NCI-H748 (cell line): ENCODE data around the gene DIAPH2.

ENCODE experiments used
- DNase-seq: peaks from one replicate; lab custom pipeline; 2025; ENCODE audit not compliant: unreplicated experiment; lab: John Stamatoyannopoulos, UW

DIAPH2 gene

DNA sequence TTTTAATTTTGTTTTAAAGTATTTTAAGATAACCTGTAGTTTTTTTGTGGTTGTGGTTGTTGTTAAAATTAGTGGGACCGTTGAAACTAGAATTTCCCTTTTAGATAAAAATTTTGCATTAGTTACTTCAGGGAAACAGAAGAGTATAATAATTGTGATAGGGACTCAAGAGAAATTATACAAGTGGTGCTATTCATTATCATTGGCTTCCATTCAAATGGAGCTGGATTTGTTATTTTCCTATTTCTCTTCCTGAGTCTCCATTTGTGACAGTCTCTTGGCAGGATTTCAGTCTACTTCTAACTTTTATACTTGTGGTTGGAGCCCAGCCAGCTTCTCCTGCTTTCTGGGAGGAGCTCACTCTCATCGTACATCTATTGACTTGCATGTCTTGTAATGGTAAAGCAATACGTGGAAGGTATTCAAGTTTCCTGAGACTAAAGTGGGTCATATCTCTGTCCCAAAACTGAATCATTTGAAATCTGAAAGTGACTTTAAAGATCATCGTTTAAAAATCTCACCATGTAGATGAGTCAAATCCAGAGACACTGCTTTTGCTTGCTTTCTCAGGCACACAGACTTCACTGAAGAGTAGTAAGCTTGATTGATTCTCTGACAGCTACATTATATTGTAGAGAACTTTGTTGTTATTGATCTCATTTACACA lies 354.9 kb downstream of the DIAPH2 start:
- no peak for DNase-seq

DNA sequence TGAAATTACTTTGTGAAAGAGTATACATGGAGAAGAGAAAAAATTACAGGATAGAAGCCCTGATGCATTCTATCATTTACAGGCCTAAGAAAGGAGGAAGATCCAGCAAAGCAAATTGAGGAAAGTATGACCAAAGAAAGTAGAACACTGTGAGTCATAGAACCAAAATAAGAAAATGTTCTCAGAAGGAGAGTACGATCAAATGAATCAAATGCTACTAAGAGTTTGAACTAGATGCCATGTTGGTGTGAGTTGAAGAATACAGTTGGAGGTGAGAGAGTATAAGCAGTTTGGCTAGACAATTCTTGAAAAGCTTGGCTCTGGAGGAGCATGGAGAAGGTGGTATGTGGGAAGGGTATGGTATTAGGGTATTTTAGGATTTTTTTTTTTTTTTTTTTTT lies 360.8 kb downstream of the DIAPH2 start:
- no peak for DNase-seq

DNA sequence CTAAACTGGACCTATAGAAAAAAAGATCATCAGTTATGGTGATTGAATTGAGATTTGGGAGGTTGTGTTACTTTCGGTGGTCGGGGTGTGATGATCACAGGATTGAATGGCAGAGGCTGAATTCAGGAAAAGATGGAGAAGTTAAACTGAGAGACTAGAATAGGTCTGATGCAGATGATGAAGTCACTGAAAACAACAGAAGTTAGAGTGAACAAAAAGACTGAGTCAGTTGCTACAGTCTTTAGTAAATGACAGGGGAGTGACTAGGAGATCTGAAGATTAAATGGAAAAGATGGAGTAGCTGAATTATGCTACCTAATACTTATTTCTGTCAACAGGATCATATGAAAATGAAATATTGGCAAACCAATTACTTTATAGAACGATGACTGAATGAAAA lies 362.2 kb downstream of the DIAPH2 start:
- no peak for DNase-seq

DNA sequence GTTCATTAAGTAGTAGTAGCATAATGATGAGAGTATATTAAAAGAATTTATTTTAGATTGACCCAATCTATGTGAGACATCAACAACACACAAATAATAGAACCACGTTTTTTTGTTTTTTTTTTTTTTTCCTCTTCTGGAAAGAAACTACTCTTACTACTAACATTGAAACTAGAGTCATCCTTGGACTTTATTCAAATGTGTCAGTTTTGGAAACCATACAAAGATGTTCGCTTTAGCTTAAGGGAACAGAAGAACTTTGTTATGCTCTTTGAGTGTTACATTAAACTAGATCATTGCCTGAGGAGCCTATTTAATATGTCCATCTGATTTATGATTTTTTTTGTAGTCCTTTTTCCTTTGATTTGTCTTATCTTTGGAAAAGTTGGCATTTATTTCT lies 365.8 kb downstream of the DIAPH2 start:
- DNase-seq, result no peak

DNA sequence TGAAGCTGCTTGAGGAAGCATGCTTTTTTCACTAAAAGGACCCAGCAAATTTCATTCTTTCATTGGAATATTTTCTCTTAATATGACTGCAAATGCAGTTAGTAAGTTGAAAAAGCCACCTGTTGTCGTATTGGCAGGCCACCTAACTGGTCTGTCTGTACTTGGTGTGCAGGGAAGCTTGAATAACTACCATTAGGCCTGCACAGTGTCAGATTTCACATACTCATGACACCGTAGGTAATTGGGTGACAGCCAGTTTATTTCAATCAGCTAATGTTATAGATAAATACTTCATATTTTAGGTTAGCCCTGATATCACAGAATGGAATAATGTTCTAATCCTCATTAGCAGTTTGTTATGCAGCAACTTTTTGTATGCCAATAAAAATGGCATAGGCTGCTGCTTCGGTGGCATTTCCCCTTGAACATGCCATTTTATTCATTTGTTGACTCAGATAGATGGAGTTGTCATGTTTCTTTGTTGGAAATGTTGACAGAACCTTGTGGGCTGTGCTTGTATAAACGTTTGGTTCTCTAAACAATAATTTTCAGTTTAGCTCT lies 372.8 kb downstream of the DIAPH2 start:
- peak; percentile 82 for DNase-seq

DNA sequence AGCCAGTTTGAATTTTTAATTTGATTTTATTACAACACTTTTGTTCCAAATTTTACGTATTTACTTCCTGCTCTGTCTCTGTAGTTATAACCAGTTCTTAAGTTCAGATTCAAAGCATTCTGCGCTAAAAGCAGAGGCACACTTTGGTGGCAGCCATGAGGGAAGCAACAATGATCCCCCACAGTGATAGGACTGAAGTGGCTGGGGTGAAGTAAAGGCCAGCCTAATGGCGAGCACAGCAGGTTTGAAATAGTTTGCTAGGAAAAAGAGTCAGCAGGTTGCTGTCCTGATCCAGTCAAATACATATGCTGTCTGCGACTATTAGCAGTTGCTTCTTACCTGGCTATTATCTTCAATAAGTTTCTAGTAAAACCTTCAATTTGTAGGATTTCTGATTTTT lies 375.4 kb downstream of the DIAPH2 start:
- DNase-seq, result no peak

DNA sequence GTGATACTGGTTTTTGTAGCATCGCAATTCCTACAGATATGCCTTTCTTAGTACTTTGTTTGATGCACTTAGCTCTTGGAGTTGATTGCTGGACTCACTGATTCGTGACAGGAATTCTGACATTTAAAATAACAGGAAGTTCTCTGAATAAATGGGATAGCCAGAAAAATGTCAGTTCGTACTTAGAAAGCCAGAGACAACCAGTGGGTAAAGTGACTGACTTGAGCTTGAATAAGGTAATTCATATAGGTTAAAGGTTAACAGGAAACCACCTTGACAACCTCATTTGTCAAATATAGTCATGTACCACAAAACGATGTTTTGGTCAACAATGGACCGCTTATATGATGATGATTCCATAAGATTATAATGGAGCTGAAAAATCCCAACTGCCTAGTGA lies 380.4 kb downstream of the DIAPH2 start:
- DNase-seq, result no peak

DNA sequence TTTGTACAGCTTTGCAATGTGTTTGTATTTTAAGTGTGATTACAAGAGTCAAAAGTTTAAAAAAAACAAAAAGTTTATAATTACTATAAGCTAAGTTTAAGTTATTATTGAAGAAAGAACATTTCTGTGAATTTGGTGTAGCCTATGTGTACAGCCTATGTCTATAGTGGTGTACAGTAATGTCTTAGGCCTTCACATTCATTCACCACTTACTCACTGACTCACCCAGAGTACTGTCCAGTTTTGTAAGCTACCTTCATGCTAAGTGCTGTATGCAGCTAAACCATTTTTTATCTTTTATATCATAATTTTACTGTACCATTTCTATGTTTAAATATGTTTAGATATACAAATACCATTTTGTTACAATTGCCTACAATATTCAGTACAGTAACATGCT lies 381.3 kb downstream of the DIAPH2 start:
- DNase-seq, result no peak

DNA sequence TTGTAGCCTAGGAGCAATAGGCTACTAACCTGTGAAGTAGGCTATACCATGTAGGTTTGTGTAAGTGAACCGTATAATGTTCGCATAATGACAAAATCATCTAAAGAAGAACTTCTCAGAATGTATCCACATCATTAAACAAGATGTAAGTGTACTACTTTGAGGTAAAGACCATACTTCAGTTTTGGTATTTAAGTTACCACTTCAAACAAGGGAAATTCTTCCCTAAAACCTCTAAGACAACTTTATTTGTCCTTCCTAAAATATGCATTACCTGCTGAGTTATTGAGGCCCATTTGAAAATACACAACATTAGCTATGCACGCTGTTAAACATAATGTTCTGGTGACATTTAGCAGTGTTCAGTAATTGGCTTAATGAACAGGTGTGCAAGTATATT lies 381.7 kb downstream of the DIAPH2 start:
- DNase-seq, result no peak

DNA sequence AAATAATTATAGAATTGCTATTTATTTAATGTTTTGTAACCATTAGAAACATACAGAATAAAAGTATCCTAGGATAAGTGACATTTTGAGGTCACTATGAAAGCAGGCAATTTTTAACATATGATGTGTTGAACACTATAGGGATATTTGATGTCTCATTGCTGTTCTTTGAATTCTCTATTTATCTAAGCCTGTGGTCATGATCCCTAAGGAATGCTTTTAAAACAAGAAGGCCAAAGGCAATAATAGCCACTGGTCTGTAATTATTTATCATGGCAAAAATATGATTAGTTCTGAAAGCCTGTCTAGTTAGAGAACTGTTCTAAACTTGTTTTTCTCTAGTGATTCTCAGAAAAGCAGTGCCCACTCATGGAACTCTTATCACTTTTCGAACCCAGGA lies 385.7 kb downstream of the DIAPH2 start:
- DNase-seq, result no peak

DNA sequence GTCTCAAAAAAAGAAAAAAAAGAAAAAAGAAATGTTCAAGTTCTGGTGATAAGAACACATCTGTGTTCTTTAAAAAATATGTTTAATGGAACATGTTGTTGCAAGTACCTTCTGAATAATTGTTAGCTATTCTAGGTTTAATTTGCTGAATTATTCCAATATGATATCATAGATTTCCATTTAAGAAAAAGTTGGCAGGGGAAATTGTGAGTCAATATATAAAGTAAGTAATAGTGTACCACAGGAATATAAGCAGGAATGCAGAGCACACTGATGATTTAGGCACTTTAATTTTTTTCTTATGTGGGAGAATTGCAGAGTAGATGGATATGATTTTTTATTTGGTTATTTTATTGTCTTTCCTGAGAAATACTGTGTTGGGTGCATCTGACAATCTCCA lies 389.8 kb downstream of the DIAPH2 start:
- no peak for DNase-seq

DNA sequence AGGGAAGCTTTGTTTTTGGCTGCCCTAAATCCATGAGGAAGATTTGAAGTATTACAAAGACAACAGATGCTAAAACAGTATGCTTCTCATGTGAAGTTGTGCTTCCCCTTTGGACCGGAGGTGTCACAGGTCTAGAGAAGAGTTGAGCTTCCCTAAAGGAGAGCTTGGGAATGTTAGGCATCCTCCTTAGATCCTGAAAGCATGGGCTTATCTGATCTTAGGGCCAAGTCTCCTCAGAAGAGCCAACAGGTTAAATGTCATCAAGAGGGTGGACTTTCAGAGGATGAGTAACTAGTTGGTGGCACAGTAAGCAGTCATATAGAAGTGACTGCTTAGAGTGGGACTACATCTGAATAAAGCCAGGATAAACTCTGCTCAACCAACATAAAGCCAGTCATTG lies 404.5 kb downstream of the DIAPH2 start:
- DNase-seq, result no peak

DNA sequence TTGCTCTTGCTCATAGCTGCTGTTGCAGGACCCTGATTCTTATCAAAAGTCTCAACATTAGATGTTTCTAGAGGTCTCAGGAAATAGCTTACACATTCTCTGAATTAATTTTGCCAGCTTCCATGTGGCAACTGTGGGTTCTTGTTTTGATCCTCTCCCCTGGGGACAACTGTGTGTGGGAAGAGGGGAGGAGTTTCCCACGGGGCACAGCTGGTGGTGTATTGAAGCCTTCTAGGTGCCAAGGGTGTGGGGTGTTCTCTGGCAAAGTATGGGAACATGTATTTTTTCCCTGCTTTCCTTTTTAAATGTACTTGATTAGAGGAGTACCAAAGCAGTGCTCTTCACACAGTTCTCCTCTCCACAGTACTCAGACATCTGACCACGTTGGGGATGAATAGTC lies 411.7 kb downstream of the DIAPH2 start:
- DNase-seq, result no peak

DNA sequence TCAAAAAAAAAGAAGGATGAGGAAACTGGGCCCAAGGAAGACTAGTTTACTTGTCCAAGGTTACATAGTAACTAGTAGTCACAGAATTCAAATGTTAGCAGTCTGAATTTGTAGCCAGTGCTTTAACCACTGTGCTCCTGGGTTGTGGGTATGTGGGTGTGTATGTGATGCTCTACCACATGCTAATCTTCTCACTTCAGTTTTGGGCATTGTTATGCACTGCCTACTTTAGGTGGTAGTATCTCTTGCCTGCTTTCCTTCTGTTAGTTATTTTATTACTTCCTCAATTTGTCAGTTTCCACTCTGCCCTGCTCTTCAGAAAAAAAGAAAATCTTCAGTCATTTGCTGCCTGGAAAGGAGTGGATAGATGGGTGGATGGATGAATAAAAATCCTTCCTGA lies 418.3 kb downstream of the DIAPH2 start:
- no peak for DNase-seq

DNA sequence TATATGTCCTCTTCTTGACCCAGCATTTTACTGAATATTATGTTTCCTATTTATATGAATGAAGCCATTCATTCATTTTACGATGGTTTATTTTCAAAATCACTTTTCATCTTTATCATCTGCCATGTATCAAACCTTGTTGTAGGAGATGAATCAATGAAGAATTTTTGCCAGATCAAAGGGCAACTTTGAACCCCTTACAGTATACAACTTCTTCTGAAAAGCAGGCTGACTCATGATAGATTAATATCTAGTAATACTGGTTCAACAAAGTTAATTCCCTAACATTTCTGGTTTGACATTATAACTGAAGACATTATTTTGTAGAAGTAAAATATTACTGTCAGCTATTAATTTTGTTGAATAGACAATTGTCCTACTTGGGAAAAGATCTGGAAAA lies 425.1 kb downstream of the DIAPH2 start:
- DNase-seq, result no peak

DNA sequence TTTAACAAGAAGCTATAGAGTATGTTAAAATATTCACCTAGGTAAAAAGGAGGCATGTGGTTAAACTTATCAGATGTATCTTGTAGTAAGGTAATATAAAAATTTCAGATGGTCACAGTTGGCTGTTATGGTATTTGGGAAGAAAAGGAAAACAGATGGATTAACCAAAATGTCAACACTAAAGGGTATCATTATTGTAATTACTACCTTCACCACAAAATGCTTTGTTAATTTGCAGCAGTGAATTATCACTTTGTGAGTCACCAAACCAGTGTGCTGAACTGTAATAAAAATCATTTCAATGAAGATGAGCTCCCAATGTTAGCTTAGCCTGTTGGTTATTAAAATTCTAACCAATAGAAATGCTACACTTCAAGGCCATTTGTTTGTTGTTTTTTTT lies 432.9 kb downstream of the DIAPH2 start:
- peak; percentile 67 for DNase-seq

DNA sequence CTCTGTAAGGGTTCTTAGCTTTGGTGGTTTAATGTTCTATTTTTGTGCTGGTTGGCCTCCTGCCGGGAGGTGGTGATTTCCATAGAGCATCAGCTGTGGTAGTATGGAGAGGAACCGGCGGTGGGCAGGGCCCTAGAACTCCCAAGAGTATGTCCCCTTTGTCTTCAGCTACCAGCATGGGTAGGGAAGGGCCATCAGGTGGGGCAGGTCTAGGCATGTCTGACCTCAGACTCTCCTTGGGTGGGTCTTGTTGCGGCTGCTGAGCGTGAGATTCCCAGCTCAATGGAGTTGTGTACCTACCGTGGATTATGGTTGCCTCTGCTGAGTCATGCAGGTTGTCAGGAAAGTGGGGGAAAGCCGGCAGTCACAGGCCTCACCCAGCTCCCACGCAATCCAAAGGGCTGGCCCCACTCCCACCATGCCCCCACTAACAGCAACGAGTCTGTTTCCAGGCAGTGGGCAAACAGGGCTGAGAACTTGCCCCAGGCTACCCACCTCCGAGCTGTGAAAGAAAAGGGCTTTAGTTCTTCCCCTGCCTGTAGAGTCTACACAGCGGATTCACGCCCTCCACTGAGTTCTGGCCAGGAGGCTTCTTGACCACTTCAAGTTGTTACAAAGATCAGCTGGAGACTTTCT lies 434.9 kb downstream of the DIAPH2 start:
- DNase-seq, result peak; percentile 34

DNA sequence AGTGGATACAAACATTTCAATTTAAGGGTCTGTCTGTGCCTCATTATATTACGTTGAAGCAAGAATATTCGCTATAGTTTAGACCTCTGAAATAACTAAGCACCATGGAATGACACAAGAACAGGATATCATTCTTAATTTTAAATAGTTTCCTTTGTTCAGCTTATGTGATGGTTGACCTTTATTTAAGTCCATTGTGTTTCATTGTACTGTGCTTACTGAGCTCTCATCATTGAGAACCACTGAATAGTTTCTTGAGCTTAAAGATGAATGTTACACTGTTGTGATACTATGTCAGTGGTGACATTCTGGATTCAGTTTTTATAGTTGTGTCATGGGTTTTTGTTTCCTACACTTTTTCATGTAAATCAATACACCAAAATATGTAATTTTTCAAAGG lies 438.4 kb downstream of the DIAPH2 start:
- no peak for DNase-seq

DNA sequence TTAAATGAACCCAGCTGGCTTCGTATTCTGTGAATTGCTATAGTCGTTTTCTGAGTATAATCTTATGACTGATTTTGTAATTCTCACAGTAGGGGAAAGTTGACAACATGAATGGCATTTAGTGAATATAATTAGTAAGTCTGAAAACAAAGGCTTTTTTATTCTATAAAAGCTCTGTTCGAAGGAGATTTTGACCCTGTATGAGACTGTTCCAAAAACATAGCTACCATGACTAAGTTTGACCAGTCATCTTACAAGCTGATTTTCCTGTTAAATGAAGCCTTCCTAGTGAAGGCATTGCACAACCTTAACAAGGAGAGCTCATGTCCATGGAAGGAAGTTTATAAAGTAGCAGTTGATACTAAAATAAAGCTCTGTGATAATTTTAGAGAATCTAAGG lies 441.4 kb downstream of the DIAPH2 start:
- DNase-seq, result no peak

DNA sequence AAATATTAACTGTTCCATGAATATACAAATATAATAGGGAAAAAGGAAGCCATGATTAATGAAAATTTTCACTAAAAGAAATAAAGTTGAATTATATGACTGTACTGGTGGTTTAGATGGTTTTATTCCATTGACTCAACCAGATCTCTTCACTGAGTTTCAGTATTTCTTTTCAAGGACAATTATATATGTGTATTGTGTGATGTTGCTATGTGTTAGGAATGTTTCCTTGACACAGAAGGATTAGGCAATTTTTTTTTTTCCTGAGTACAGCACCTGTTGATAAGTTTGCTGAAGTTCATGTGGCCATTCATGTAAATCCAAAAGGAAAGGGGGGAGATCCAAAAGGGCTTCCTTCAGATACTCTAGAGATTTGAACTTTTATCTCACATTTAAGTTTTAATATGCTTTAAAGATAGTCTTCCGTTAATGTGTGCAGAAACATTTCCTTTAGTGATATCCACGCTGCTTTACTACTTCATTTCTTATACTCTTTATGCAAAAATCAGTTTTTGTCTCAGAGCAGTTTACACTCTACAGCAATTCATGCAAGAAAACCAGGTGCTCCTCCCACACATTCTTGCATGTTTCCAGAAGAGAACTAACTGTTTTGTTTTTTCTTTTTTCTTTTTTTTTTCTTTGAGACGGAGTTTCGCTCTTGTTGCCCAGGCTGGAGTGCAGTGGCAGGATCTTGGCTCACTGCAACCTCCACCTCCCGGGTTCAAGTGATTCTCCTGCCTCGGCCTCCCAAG lies 448.2 kb downstream of the DIAPH2 start:
- no peak for DNase-seq

DNA sequence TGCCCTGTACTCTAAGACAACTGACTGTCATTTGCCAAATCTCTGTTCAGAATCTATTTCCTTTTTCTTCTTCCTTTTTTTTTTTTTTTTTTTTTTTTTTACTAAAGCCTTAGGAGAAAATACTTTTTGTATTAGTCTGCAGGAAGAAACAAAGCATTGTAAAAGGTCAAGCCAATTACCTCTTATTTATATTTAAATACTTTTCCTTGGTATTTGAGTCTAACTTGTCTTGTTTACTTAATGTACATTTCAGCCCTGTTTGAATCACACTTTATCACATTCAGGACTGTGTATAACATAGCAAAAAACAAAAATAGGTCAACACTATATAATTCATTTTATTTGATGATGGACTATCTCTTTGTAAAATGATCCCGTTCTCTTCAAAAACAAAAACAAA lies 461.3 kb downstream of the DIAPH2 start:
- no peak for DNase-seq

DNA sequence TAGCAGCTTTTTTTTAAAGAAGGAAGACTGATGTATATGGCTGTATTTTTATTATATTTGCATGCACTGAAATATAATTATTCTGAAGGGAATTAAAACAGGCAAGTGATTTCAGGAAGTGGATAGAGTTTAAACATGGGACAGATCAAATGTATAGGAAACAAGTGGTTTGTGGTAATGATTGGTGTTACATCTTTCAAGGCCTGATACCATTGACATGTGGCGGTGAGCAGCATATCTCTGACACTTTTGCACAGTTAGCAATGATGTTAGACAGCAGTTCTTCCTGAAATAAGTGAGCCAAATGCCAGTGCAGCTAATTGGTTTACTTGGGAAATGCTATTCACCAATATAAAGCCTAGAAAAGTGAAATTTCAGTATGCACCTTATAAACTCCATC lies 471.2 kb downstream of the DIAPH2 start:
- DNase-seq, result no peak
